ENCODE measurements around the gene TPRA1.
"Not testable (repeated sequence)": the region's sequence is repeated elsewhere in the genome, so short reads cannot be mapped to it uniquely, and the experiment has no call there.

The TPRA1 gene

GRCh38 chr3:127616836-127617605 is 26.5 kb upstream of the TPRA1 start:
- DNase-seq (ENCODE audit: low spot score), result no peak

GRCh38 chr3:127615631-127616305 is 25.2 kb upstream of the TPRA1 start:
- DNase-seq (ENCODE audit: low spot score), result no peak

- DNase-seq (ENCODE audit: low spot score), result no peak
Observed at GRCh38 chr3:127614928-127615589, 24.5 kb upstream of the TPRA1 start.

- DNase-seq (ENCODE audit: low spot score), result no peak
Observed at GRCh38 chr3:127613406-127613805, 22.9 kb upstream of the TPRA1 start.

- no peak for DNase-seq (ENCODE audit: low spot score)
Observed at GRCh38 chr3:127612966-127613365, 22.4 kb upstream of the TPRA1 start.

GRCh38 chr3:127611251-127611650 is 20.7 kb upstream of the TPRA1 start:
- DNase-seq (ENCODE audit: low spot score), result no peak

- no peak for DNase-seq (ENCODE audit: low spot score)
Observed at GRCh38 chr3:127610105-127610504, 19.6 kb upstream of the TPRA1 start.

- no peak for DNase-seq (ENCODE audit: low spot score)
Observed at GRCh38 chr3:127608362-127608718, 17.8 kb upstream of the TPRA1 start.

GRCh38 chr3:127607675-127608361 is 17.3 kb upstream of the TPRA1 start:
- no peak for DNase-seq (ENCODE audit: low spot score)

GRCh38 chr3:127606981-127607595 is 16.6 kb upstream of the TPRA1 start:
- DNase-seq (ENCODE audit: low spot score), result no peak

GRCh38 chr3:127606086-127606805 is 15.7 kb upstream of the TPRA1 start:
- no peak for DNase-seq (ENCODE audit: low spot score)

GRCh38 chr3:127605547-127605946 is 15.0 kb upstream of the TPRA1 start:
- not testable (repeated sequence) for DNase-seq (ENCODE audit: low spot score)

GRCh38 chr3:127604546-127605165 is 14.1 kb upstream of the TPRA1 start:
- DNase-seq (ENCODE audit: low spot score), result no peak

- DNase-seq (ENCODE audit: low spot score), result no peak
Observed at GRCh38 chr3:127604035-127604434, 13.5 kb upstream of the TPRA1 start.

GRCh38 chr3:127600749-127601456 is 10.4 kb upstream of the TPRA1 start:
- DNase-seq (ENCODE audit: low spot score), result no peak

GRCh38 chr3:127598841-127599570 is 8.5 kb upstream of the TPRA1 start:
- no peak for DNase-seq (ENCODE audit: low spot score)

- no peak for DNase-seq (ENCODE audit: low spot score)
Observed at GRCh38 chr3:127597020-127597771, 6.7 kb upstream of the TPRA1 start.

- DNase-seq (ENCODE audit: low spot score), result no peak
Observed at GRCh38 chr3:127595303-127595702, 4.8 kb upstream of the TPRA1 start.

GRCh38 chr3:127593178-127593577 is 2.6 kb upstream of the TPRA1 start:
- no peak for DNase-seq (ENCODE audit: low spot score)

All from left forelimb (tissue), 1 donor.